H9 (cell line): Measurements from ENCODE around the gene LHFPL2. TPM values are rescaled to one million over a fixed set of nuclear protein-coding genes. Genes with fewer than 3 reads are reported as not detected.

Experiments
- DNase-seq: peaks from one replicate; pipeline ENCODE4 v3.0.0-alpha.2; 2017
- H2AFZ ChIP-seq: one replicate; pipeline ENCODE4 v1.6.1; 2013; ENCODE audit warnings: mild to moderate bottlenecking, low read length, control low read depth, moderate library complexity
- H2AK5ac ChIP-seq: 2 replicates; pipeline ENCODE4 v1.6.1; 2013; ENCODE audit warnings: low read length, control low read depth, mixed read lengths; ENCODE audit not compliant: insufficient read length
- H2BK120ac ChIP-seq: one replicate; pipeline ENCODE4 v1.6.1; 2013; ENCODE audit warnings: low read depth, mild to moderate bottlenecking, low read length, control low read depth, inconsistent platforms; ENCODE audit not compliant: poor library complexity, severe bottlenecking
- H2BK12ac ChIP-seq: 2 replicates; pipeline ENCODE4 v1.6.1; 2013; ENCODE audit warnings: low read length, control low read depth, mixed read lengths, low read depth; ENCODE audit not compliant: insufficient read length
- H2BK15ac ChIP-seq: 2 replicates; pipeline ENCODE4 v1.6.1; 2013; ENCODE audit warnings: low read depth, low read length, control low read depth
- H2BK20ac ChIP-seq: one replicate; pipeline ENCODE4 v1.6.1; 2013; ENCODE audit warnings: low read depth, mild to moderate bottlenecking, low read length, control low read depth, inconsistent platforms; ENCODE audit not compliant: poor library complexity, severe bottlenecking
- H2BK5ac ChIP-seq: 2 replicates; pipeline ENCODE4 v1.6.1; 2013; ENCODE audit warnings: low read length, control low read depth, mixed read lengths; ENCODE audit not compliant: insufficient read length
- H3K14ac ChIP-seq: 2 replicates; pipeline ENCODE4 v1.6.1; 2013; ENCODE audit warnings: low read length, control low read depth; ENCODE audit not compliant: insufficient read depth
- H3K18ac ChIP-seq: 2 replicates; pipeline ENCODE4 v1.6.1; 2013; ENCODE audit warnings: low read depth, mild to moderate bottlenecking, mixed read lengths, low read length, control low read depth; ENCODE audit not compliant: insufficient read length
- H3K23ac ChIP-seq: 2 replicates; pipeline ENCODE4 v1.6.1; 2013; ENCODE audit warnings: low read length, control low read depth, mixed read lengths, low read depth; ENCODE audit not compliant: insufficient read length
- H3K23me2 ChIP-seq: 2 replicates; pipeline ENCODE4 v1.6.1; 2013; ENCODE audit warnings: low read depth, mild to moderate bottlenecking, mixed read lengths, low read length, control low read depth; ENCODE audit not compliant: insufficient read length, poor library complexity, severe bottlenecking
- H3K27ac ChIP-seq: 2 replicates; pipeline ENCODE4 v1.5.1; 2013; ENCODE audit warnings: low read length, control low read depth, mixed read lengths, low read depth; ENCODE audit not compliant: insufficient read length
- H3K27me3 ChIP-seq: 2 replicates; pipeline ENCODE4 v1.6.1; 2013; ENCODE audit warnings: low read length, control low read depth, inconsistent platforms; ENCODE audit not compliant: insufficient read depth
- H3K4ac ChIP-seq: 2 replicates; pipeline ENCODE4 v1.6.1; 2013; ENCODE audit warnings: low read depth, mild to moderate bottlenecking, control low read depth, inconsistent platforms, low read length, moderate library complexity
- H3K4me1 ChIP-seq: 2 replicates; pipeline ENCODE4 v1.6.1; 2013; ENCODE audit warnings: low read length, control low read depth, inconsistent platforms; ENCODE audit not compliant: insufficient read depth
- H3K4me2 ChIP-seq: 2 replicates; pipeline ENCODE4 v1.6.1; 2013; ENCODE audit warnings: low read length, control low read depth, mixed read lengths; ENCODE audit not compliant: insufficient read length, insufficient read depth
- H3K56ac ChIP-seq: 2 replicates; pipeline ENCODE4 v1.6.1; 2013; ENCODE audit warnings: low read depth, mild to moderate bottlenecking, mixed read lengths, low read length, control low read depth; ENCODE audit not compliant: insufficient read length
- H3K79me1 ChIP-seq: 2 replicates; pipeline ENCODE4 v1.6.1; 2013; ENCODE audit warnings: low read depth, mild to moderate bottlenecking, moderate library complexity, low read length, control low read depth, inconsistent platforms; ENCODE audit not compliant: insufficient read depth, poor library complexity, severe bottlenecking
- H3K79me2 ChIP-seq: 2 replicates; pipeline ENCODE4 v1.6.1; 2013; ENCODE audit warnings: low read length, control low read depth, inconsistent platforms; ENCODE audit not compliant: insufficient read depth
- H3K9ac ChIP-seq: 2 replicates; pipeline ENCODE4 v1.6.1; 2013; ENCODE audit warnings: low read length, control low read depth, mixed read lengths; ENCODE audit not compliant: insufficient read length; ENCODE audit errors: extremely low read depth
- H3K9me3 ChIP-seq: one replicate; pipeline ENCODE4 v1.6.1; 2013; ENCODE audit warnings: low read depth, low read length, inconsistent platforms; ENCODE audit not compliant: control insufficient read depth
- H3T11ph ChIP-seq: one replicate; pipeline ENCODE4 v1.6.1; 2013; ENCODE audit warnings: mild to moderate bottlenecking, low read length, control low read depth, inconsistent platforms
- H4K20me1 ChIP-seq: one replicate; pipeline ENCODE4 v1.6.1; 2013; ENCODE audit not compliant: control insufficient read depth, insufficient read length, insufficient read depth
- H4K5ac ChIP-seq: 2 replicates; pipeline ENCODE4 v1.6.1; 2013; ENCODE audit warnings: low read depth, mild to moderate bottlenecking, mixed read lengths, low read length, control low read depth; ENCODE audit not compliant: insufficient read length
- H4K8ac ChIP-seq: replicated peaks from 2 replicates; pipeline ENCODE4 v1.6.1; 2013; ENCODE audit warnings: low read length, control low read depth, mixed read lengths, low read depth; ENCODE audit not compliant: insufficient read length
- H4K91ac ChIP-seq: 2 replicates; pipeline ENCODE4 v1.6.1; 2013; ENCODE audit warnings: low read depth, mild to moderate bottlenecking, moderate library complexity, mixed read lengths, low read length, control low read depth; ENCODE audit not compliant: insufficient read length
- H3K27ac Mint-ChIP-seq, 3 experiments: 2 replicates in 2 of 3; 3 replicates in 1 of 3; pipeline ENCODE4 v1.8.0; 2020 to 2021; ENCODE audit warnings: mixed read lengths in 3 of 3, mild to moderate bottlenecking in 1 of 3, moderate library complexity in 1 of 3
- H3K27me3 Mint-ChIP-seq: 2 replicates; pipeline ENCODE4 v1.8.0; 2021; ENCODE audit warnings: low read depth, mild to moderate bottlenecking, moderate library complexity, mixed read lengths
- H3K36me3 Mint-ChIP-seq, 3 experiments: 2 replicates in 2 of 3; 3 replicates in 1 of 3; pipeline ENCODE4 v1.8.0; 2020 to 2021; ENCODE audit warnings: low read depth in 3 of 3, mixed read lengths in 3 of 3; ENCODE audit not compliant: insufficient read depth in 1 of 3
- H3K4me1 Mint-ChIP-seq, 2 experiments: 2 replicates each; pipeline ENCODE4 v1.8.0; 2020; ENCODE audit warnings: mixed read lengths in 2 of 2
- H3K4me3 Mint-ChIP-seq, 2 experiments: 2 replicates in 1 of 2; 3 replicates in 1 of 2; pipeline ENCODE4 v1.8.0; 2020 to 2021; ENCODE audit warnings: mild to moderate bottlenecking in 2 of 2, mixed read lengths in 2 of 2, moderate library complexity in 1 of 2
- H3K9me3 Mint-ChIP-seq, 2 experiments: 2 replicates in 1 of 2; 3 replicates in 1 of 2; pipeline ENCODE4 v1.8.0; 2020; ENCODE audit warnings: mild to moderate bottlenecking in 2 of 2, mixed read lengths in 2 of 2, moderate library complexity in 1 of 2
- WGBS: extraction: QIAGEN DNeasy Blood & Tissue Kit; methylation state at CpG from one replicate; pipeline ENCODE4 v1.1.7; 2013; ENCODE audit warnings: missing lambda C conversion rate, low lambda C conversion rate, mixed read lengths; ENCODE audit not compliant: insufficient read length; ENCODE audit errors: extremely low coverage; 5-methylcytosine and 5-hydroxymethylcytosine counted together
- total RNA-seq: library from RNA; stranded (reverse); gene quantifications from 2 replicates; pipeline ENCODE4 v1.2.1, GENCODE V29; 2021
- TF ChIP-seq, protein P1 (sequence below): fragments of 200-600 bp; sonication (generic); conservative IDR thresholded peaks from 3 replicates; pipeline ENCODE4 v1.8.0; 2021; ENCODE audit warnings: antibody characterized with exemption, mild to moderate bottlenecking

Gene LHFPL2
- total RNA-seq, 1 experiment from 2014 or later, result 26.3 TPM

DNA sequence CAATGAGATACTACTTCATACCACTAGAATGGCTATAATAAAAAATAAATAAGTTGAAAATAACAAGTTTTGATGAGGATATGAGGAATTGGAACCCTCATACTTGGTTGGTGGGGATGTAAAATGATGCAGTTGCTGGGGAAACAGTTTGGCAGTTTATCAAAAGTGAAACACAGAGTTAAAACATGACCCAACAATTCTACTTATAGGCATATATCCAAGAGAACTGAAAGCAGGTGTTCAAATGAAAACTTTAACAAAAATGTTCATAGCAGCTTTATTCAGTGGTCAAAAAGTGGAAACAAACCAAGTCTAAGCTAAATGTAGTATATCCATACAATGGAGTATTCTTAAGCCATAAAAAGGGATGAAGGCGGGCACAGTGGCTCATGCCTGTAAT lies 13.1 kb upstream of the LHFPL2 start:
- H2BK15ac ChIP-seq, result no peak overlapping the region
- H4K91ac ChIP-seq, result no peak overlapping the region
- TF ChIP-seq, protein P1, sequence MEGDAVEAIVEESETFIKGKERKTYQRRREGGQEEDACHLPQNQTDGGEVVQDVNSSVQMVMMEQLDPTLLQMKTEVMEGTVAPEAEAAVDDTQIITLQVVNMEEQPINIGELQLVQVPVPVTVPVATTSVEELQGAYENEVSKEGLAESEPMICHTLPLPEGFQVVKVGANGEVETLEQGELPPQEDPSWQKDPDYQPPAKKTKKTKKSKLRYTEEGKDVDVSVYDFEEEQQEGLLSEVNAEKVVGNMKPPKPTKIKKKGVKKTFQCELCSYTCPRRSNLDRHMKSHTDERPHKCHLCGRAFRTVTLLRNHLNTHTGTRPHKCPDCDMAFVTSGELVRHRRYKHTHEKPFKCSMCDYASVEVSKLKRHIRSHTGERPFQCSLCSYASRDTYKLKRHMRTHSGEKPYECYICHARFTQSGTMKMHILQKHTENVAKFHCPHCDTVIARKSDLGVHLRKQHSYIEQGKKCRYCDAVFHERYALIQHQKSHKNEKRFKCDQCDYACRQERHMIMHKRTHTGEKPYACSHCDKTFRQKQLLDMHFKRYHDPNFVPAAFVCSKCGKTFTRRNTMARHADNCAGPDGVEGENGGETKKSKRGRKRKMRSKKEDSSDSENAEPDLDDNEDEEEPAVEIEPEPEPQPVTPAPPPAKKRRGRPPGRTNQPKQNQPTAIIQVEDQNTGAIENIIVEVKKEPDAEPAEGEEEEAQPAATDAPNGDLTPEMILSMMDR, result no peak
- no peak overlapping the region for H2BK5ac ChIP-seq
- Mint-ChIP-seq H3K27ac (no peak overlapping the region), H3K36me3 (no peaks in the 10 kb centered on the region), H3K4me1 (peaks cover 14 to 16% of the 10 kb centered on the region in 2 experiments), H3K27me3 (no peaks in the 10 kb centered on the region; the same call in 1 of the 2 replicates), H3K9me3 (no peaks in the 10 kb centered on the region; a peak in 1 of 5 replicates), H3K4me3 (no peak overlapping the region)
- H3K4ac ChIP-seq, result no peak overlapping the region
- peaks cover 5% of the 10 kb centered on the region; the same call in 1 of the 2 replicates for H3K4me1 ChIP-seq
- H3K79me1 ChIP-seq, result no peaks in the 10 kb centered on the region
- no peak overlapping the region for H3K14ac ChIP-seq
- H3K27me3 ChIP-seq, result no peaks in the 10 kb centered on the region
- H3T11ph ChIP-seq, result no peak overlapping the region
- H2AK5ac ChIP-seq, result no peak overlapping the region
- H3K79me2 ChIP-seq, result no peaks in the 10 kb centered on the region
- no peak overlapping the region for H3K23ac ChIP-seq
- no peak overlapping the region for H4K8ac ChIP-seq
- WGBS, result no CpG with 5 or more reads among the region's 1 CpG
- no peak overlapping the region for H2AFZ ChIP-seq
- H2BK12ac ChIP-seq, result no peak overlapping the region
- H3K4me2 ChIP-seq, result no peak overlapping the region
- no peak overlapping the region for H4K5ac ChIP-seq
- no peaks in the 10 kb centered on the region for H3K9me3 ChIP-seq
- DNase-seq, result no peak
- H4K20me1 ChIP-seq, result no peaks in the 10 kb centered on the region
- H3K23me2 ChIP-seq, result no peaks in the 10 kb centered on the region
- H2BK120ac ChIP-seq, result no peak overlapping the region
- H3K9ac ChIP-seq, result no peak overlapping the region
- no peak overlapping the region for H3K18ac ChIP-seq
- H3K56ac ChIP-seq, result no peak overlapping the region
- no peak overlapping the region for H2BK20ac ChIP-seq
- H3K27ac ChIP-seq, result no peak overlapping the region
